DND-41 (cell line): ENCODE data around the gene CACNA2D1.

ENCODE experiments used
- CTCF ChIP-seq: IDR thresholded peaks from 2 replicates; pipeline ENCODE4 v1.5.1; 2012; ENCODE audit warnings: borderline replicate concordance, low read length, moderate library complexity, mild to moderate bottlenecking; ENCODE audit not compliant: poor library complexity, severe bottlenecking; ENCODE audit errors: extremely low read depth
- EZH2 ChIP-seq: IDR thresholded peaks from 3 replicates; pipeline ENCODE4 v1.6.1; 2012; ENCODE audit warnings: borderline replicate concordance, low read depth, mild to moderate bottlenecking, moderate library complexity, low read length, inconsistent platforms; ENCODE audit not compliant: severe bottlenecking

DNA sequence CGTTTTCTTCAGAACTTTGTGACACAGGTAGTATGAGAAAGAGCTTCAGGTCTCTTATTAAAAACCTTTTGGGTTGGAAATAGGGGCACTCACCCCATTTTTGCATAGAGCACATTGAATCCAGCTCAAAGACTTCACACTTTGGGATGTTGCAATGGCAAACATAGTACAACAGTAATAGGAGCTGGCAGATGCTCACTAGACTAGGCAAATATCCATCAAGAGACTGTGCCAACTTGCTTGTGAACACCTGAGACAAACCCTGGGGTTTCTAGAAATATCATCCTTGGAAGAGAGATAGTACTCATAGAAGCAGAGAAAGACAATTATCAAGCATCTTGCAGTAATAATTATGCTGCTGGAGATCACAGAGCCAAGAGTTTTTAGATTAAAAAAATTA lies 280.0 kb downstream of the CACNA2D1 start:
- TF ChIP-seq EZH2 = no peak
- no peak for TF ChIP-seq CTCF
